HG03378 (cell line): ENCODE measurements around the gene SDK1.

Experiments
- ATAC-seq: cut with Tn5 transposase; IDR thresholded peaks from one replicate; pipeline ENCODE4 v1.9.1; 2021; ENCODE audit warnings: mild to moderate bottlenecking, moderate library complexity; ENCODE audit not compliant: unreplicated experiment

SDK1 gene

GRCh38 chr7:4179688-4180380 lies 878.8 kb downstream of the SDK1 start:
- ATAC-seq: no peak

GRCh38 chr7:4181446-4181845 lies 880.4 kb downstream of the SDK1 start:
- ATAC-seq: no peak

GRCh38 chr7:4182605-4183300 lies 881.7 kb downstream of the SDK1 start:
- no peak for ATAC-seq

- no peak for ATAC-seq
Observed at GRCh38 chr7:4184653-4185052, 883.6 kb downstream of the SDK1 start.

GRCh38 chr7:4185136-4185535 lies 884.1 kb downstream of the SDK1 start:
- ATAC-seq: no peak

- no peak for ATAC-seq
Observed at GRCh38 chr7:4185721-4186512, 884.9 kb downstream of the SDK1 start.

- no peak for ATAC-seq
Observed at GRCh38 chr7:4186513-4186780, 885.4 kb downstream of the SDK1 start.

GRCh38 chr7:4188651-4189050 lies 887.6 kb downstream of the SDK1 start:
- ATAC-seq: no peak

GRCh38 chr7:4189131-4189570 lies 888.1 kb downstream of the SDK1 start:
- ATAC-seq: no peak

- ATAC-seq: no peak
Observed at GRCh38 chr7:4190010-4190981, 889.2 kb downstream of the SDK1 start.

- no peak for ATAC-seq
Observed at GRCh38 chr7:4191046-4191445, 890.0 kb downstream of the SDK1 start.

GRCh38 chr7:4191525-4191924 lies 890.5 kb downstream of the SDK1 start:
- no peak for ATAC-seq

- ATAC-seq: no peak
Observed at GRCh38 chr7:4195660-4196059, 894.6 kb downstream of the SDK1 start.

GRCh38 chr7:4196121-4196819 lies 895.2 kb downstream of the SDK1 start:
- no peak for ATAC-seq

- ATAC-seq: no peak
Observed at GRCh38 chr7:4198301-4198700, 897.2 kb downstream of the SDK1 start.

- no peak for ATAC-seq
Observed at GRCh38 chr7:4200546-4201094, 899.6 kb downstream of the SDK1 start.

GRCh38 chr7:4201566-4201965 lies 900.5 kb downstream of the SDK1 start:
- ATAC-seq: no peak

GRCh38 chr7:4202154-4202736 lies 901.2 kb downstream of the SDK1 start:
- no peak for ATAC-seq

GRCh38 chr7:4202954-4203353 lies 901.9 kb downstream of the SDK1 start:
- no peak for ATAC-seq
